Thyroid gland (tissue), 4 donors: ENCODE data around the gene DOK6.

ENCODE experiments used
- CTCF ChIP-seq, 6 experiments: fragments of 200-600 bp in 3 of 6; fragments of 450-650 bp in 3 of 6; sonication (generic) in 3 of 6; IDR thresholded peaks; one replicate each; pipeline ENCODE4 v1.5.1; 2016 to 2019; ENCODE audit warnings: antibody characterized with exemption in 6 of 6, mild to moderate bottlenecking in 2 of 6, inconsistent platforms in 1 of 6, moderate library complexity in 1 of 6
- POLR2A ChIP-seq, 2 donors: fragments of 450-650 bp; IDR thresholded peaks; one replicate each; pipeline ENCODE4 v1.6.1; 2017; ENCODE audit warnings: antibody characterized with exemption in 2 of 2, mild to moderate bottlenecking in 2 of 2, moderate library complexity in 1 of 2

GRCh38 chr18:69885355-69885754 lies 484.7 kb downstream of the DOK6 start:
- TF ChIP-seq CTCF (IDR thresholded peaks at IDR 0.05) = no peak
- TF ChIP-seq POLR2A (IDR thresholded peaks at IDR 0.05) = no peak
